Activated CD8-positive, alpha-beta T cell treated with anti-CD3 and anti-CD28 coated beads for 36 hours (primary cell): ENCODE measurements around the gene AP4S1. TPM values are rescaled to one million over a fixed set of nuclear protein-coding genes. Genes with fewer than 3 reads are reported as not detected.
"Not testable (repeated sequence)": the region's sequence is repeated elsewhere in the genome, so short reads cannot be mapped to it uniquely, and the experiment has no call there.

Experiments
- ATAC-seq: fragments of 200-7000 bp; cut with Tn5 transposase; one replicate; pipeline ENCODE4 v1.10.0; 2021; ENCODE audit warnings: mild to moderate bottlenecking, moderate library complexity
- CTCF ChIA-PET: fragments of 350-600 bp; sonication (Branson Sonifier 250); formaldehyde crosslinking; loops from one replicate; lab custom pipeline; 2021; ENCODE audit warnings: antibody characterized with exemption; lab: Charles Lee
- POLR2A ChIA-PET: fragments of 350-600 bp; sonication (Branson Sonifier 250); formaldehyde crosslinking; loops from one replicate; lab custom pipeline; 2021; ENCODE audit warnings: antibody characterized with exemption; lab: Charles Lee
- DNase-seq: peaks from one replicate; pipeline ENCODE4 v3.0.0-alpha.2; 2020
- H3K27ac Mint-ChIP-seq: one replicate; pipeline ENCODE4 v1.8.0; 2021; ENCODE audit warnings: mild to moderate bottlenecking, mixed read lengths
- H3K27me3 Mint-ChIP-seq: one replicate; pipeline ENCODE4 v1.8.0; 2021; ENCODE audit warnings: mixed read lengths
- H3K36me3 Mint-ChIP-seq: one replicate; pipeline ENCODE4 v1.8.0; 2021; ENCODE audit warnings: low read depth, mixed read lengths
- H3K4me1 Mint-ChIP-seq: one replicate; pipeline ENCODE4 v1.8.0; 2021; ENCODE audit warnings: low read depth, mixed read lengths
- H3K4me3 Mint-ChIP-seq: one replicate; pipeline ENCODE4 v1.8.0; 2021; ENCODE audit warnings: mild to moderate bottlenecking, moderate library complexity, mixed read lengths
- H3K9me3 Mint-ChIP-seq: one replicate; pipeline ENCODE4 v1.8.0; 2021; ENCODE audit warnings: mixed read lengths
- CTCF ChIP-seq: fragments of 200-600 bp; IDR thresholded peaks from one replicate; pipeline ENCODE4 v1.8.0; 2022; ENCODE audit warnings: antibody characterized with exemption, mild to moderate bottlenecking
- intact Hi-C: fragments of 100-400 bp; cut with micrococcal nuclease; formaldehyde crosslinking; loops from one replicate; pipeline ENCODE4 v1.10.0; 2022
- total RNA-seq, 2 experiments: library from RNA; stranded (reverse); gene quantifications; one replicate each; pipeline ENCODE4 v1.2.3, GENCODE V29; 2021

Gene AP4S1
- total RNA-seq, 2 experiments from 2014 or later: 3.6 to 4.0 TPM

- DNase-seq: no peak
- no peak for ATAC-seq
- H3K27ac Mint-ChIP-seq: no peak overlapping the region
- TF ChIP-seq CTCF: no peak
- no peaks in the 10 kb centered on the region for H3K27me3 Mint-ChIP-seq
- no peaks in the 10 kb centered on the region for H3K36me3 Mint-ChIP-seq
- intact Hi-C loops: no loop called here
- ChIA-PET POLR2A (interaction anchor here (1.3 kb wide), 1 partner anchor 19 kb away, joined by 3 read pairs; no protein-coding TSS in a partner anchor), CTCF (interaction anchor here (2.6 kb wide), 1 partner anchor 39 kb away, joined by 7 read pairs; no protein-coding TSS in a partner anchor)
- H3K4me1 Mint-ChIP-seq: peaks cover 10% of the 10 kb centered on the region
- no peaks in the 10 kb centered on the region for H3K9me3 Mint-ChIP-seq
- H3K4me3 Mint-ChIP-seq: no peak overlapping the region
Measured at GRCh38 chr14:31043379-31043778, 17.9 kb downstream of the AP4S1 start.

GRCh38 chr14:31045501-31046080 lies 20.1 kb downstream of the AP4S1 start:
- H3K4me1 Mint-ChIP-seq: peaks cover 9% of the 10 kb centered on the region
- DNase-seq (no peak), ATAC-seq (no peak)
- intact Hi-C loops: no loop called here
- peaks cover 2% of the 10 kb centered on the region for H3K36me3 Mint-ChIP-seq
- H3K27me3 Mint-ChIP-seq: no peaks in the 10 kb centered on the region
- H3K27ac Mint-ChIP-seq: no peak overlapping the region
- POLR2A ChIA-PET: interaction anchor here (1.0 kb wide), 1 partner anchor 14 kb away, joined by 3 read pairs; no protein-coding TSS in a partner anchor
- H3K9me3 Mint-ChIP-seq: no peaks in the 10 kb centered on the region
- H3K4me3 Mint-ChIP-seq: no peak overlapping the region
- TF ChIP-seq CTCF: no peak
- CTCF ChIA-PET: no interaction called here

- Mint-ChIP-seq H3K36me3 (peaks cover 2% of the 10 kb centered on the region), H3K4me3 (no peak overlapping the region), H3K9me3 (no peaks in the 10 kb centered on the region), H3K27ac (no peak overlapping the region), H3K27me3 (no peaks in the 10 kb centered on the region), H3K4me1 (peaks cover 9% of the 10 kb centered on the region)
- no peak for TF ChIP-seq CTCF
- ChIA-PET POLR2A (no interaction called here), CTCF (no interaction called here)
- intact Hi-C loops: no loop called here
- DNase-seq: no peak
- ATAC-seq: no peak
Measured at GRCh38 chr14:31047503-31047902, 22.1 kb downstream of the AP4S1 start.

GRCh38 chr14:31051023-31051422 lies 25.6 kb downstream of the AP4S1 start:
- Mint-ChIP-seq H3K36me3 (peaks cover 2% of the 10 kb centered on the region), H3K27ac (no peak overlapping the region), H3K9me3 (no peaks in the 10 kb centered on the region), H3K27me3 (no peaks in the 10 kb centered on the region), H3K4me3 (no peak overlapping the region), H3K4me1 (peaks cover 9% of the 10 kb centered on the region)
- DNase-seq (no peak), ATAC-seq (no peak)
- TF ChIP-seq CTCF: no peak
- ChIA-PET POLR2A (no interaction called here), CTCF (interaction anchor here (1.3 kb wide), 1 partner anchor 212 kb away, joined by 3 read pairs; no protein-coding TSS in a partner anchor)
- intact Hi-C loops: no loop called here

- intact Hi-C loops: no loop called here
- DNase-seq (no peak), ATAC-seq (no peak)
- peaks cover 6% of the 10 kb centered on the region for H3K4me1 Mint-ChIP-seq
- CTCF ChIA-PET: interaction anchor here (1.3 kb wide), 1 partner anchor 212 kb away, joined by 3 read pairs; no protein-coding TSS in a partner anchor
- no peak for TF ChIP-seq CTCF
- no peak overlapping the region for H3K27ac Mint-ChIP-seq
- peaks cover 2% of the 10 kb centered on the region for H3K36me3 Mint-ChIP-seq
- no peaks in the 10 kb centered on the region for H3K27me3 Mint-ChIP-seq
- no peaks in the 10 kb centered on the region for H3K9me3 Mint-ChIP-seq
- no peak overlapping the region for H3K4me3 Mint-ChIP-seq
- POLR2A ChIA-PET: no interaction called here
Measured at GRCh38 chr14:31051511-31051910, 26.1 kb downstream of the AP4S1 start.

- CTCF ChIA-PET: interaction anchor here (1.3 kb wide), 1 partner anchor 34 kb away, joined by 4 read pairs; no protein-coding TSS in a partner anchor
- H3K9me3 Mint-ChIP-seq, H3K27me3 Mint-ChIP-seq, intact Hi-C loops, POLR2A ChIA-PET, H3K4me1 Mint-ChIP-seq, DNase-seq, H3K27ac Mint-ChIP-seq, H3K4me3 Mint-ChIP-seq, ATAC-seq, H3K36me3 Mint-ChIP-seq: not testable (repeated sequence)
Measured at GRCh38 chr14:31052905-31053586, 27.6 kb downstream of the AP4S1 start.
